Measurements from ENCODE around the gene ELFN2.
"Not testable (repeated sequence)": the region's sequence is repeated elsewhere in the genome, so short reads cannot be mapped to it uniquely, and the experiment has no call there.

The ELFN2 gene

GRCh38 chr22:37333724-37334460, 93.4 kb downstream of the ELFN2 start:
- no peak for TF ChIP-seq CTCF (IDR thresholded peaks at IDR 0.05; ENCODE audit: low read depth, low read length, missing control alignments)
- DNase-seq (ENCODE audit: low read depth): no peak
- H3K4me3 ChIP-seq (ENCODE audit: low read depth, low read length): no peak overlapping the region

- no peak for DNase-seq (ENCODE audit: low read depth)
- TF ChIP-seq CTCF (IDR thresholded peaks at IDR 0.05; ENCODE audit: low read depth, low read length, missing control alignments): no peak
- H3K4me3 ChIP-seq (ENCODE audit: low read depth, low read length): no peak overlapping the region
These were observed 95.3 kb downstream of the ELFN2 start for GRCh38 chr22:37331856-37332536.

- TF ChIP-seq CTCF (IDR thresholded peaks at IDR 0.05; ENCODE audit: low read depth, low read length, missing control alignments): no peak
- DNase-seq (ENCODE audit: low read depth): no peak
- no peak overlapping the region for H3K4me3 ChIP-seq (ENCODE audit: low read depth, low read length)
These were observed 96.2 kb downstream of the ELFN2 start for GRCh38 chr22:37331034-37331428.

GRCh38 chr22:37330200-37331033, 96.9 kb downstream of the ELFN2 start:
- TF ChIP-seq CTCF (IDR thresholded peaks at IDR 0.05; ENCODE audit: low read depth, low read length, missing control alignments): peak; percentile 31

GRCh38 chr22:37329238-37330140, 97.8 kb downstream of the ELFN2 start:
- no peak for DNase-seq (ENCODE audit: low read depth)
- H3K4me3 ChIP-seq (ENCODE audit: low read depth, low read length): no peak overlapping the region
- no peak for TF ChIP-seq CTCF (IDR thresholded peaks at IDR 0.05; ENCODE audit: low read depth, low read length, missing control alignments)

More at GRCh38 chr22:37330200-37331033, 96.9 kb downstream of the ELFN2 start:
- DNase-seq (ENCODE audit: low read depth): peak; percentile 53
- no peak overlapping the region for H3K4me3 ChIP-seq (ENCODE audit: low read depth, low read length)

- not testable (repeated sequence) for H3K4me3 ChIP-seq (ENCODE audit: low read depth, low read length); DNase-seq (ENCODE audit: low read depth)
These were observed 98.6 kb downstream of the ELFN2 start for GRCh38 chr22:37328538-37329237.

All from GM12864 (cell line).